Kidney (tissue), 14 donors: ENCODE data around the gene AQP3. TPM values are rescaled to one million over a fixed set of nuclear protein-coding genes. Genes with fewer than 3 reads are reported as not detected.

ENCODE experiments used
- DNase-seq, 5 donors: peaks; one replicate each; pipeline ENCODE4 v3.0.0-alpha.2; 2013 to 2020
- FAIRE-seq: peaks from 2 replicates; lab custom pipeline; 2012; peaks lifted over from hg19 to GRCh38; lab: Jason Lieb, UNC
- H3K27ac ChIP-seq, 2 donors: one replicate each; pipeline ENCODE4 v1.7.0; 2013; ENCODE audit warnings: low read depth in 2 of 2, low read length in 2 of 2, inconsistent platforms in 1 of 2
- H3K27me3 ChIP-seq: one replicate; pipeline ENCODE4 v1.7.1; 2013; ENCODE audit warnings: low read length, inconsistent platforms; ENCODE audit not compliant: control insufficient read depth, insufficient read depth
- H3K36me3 ChIP-seq, 3 donors: one replicate each; pipeline versions ENCODE4 v1.7.0 to v1.7.1; 2013; ENCODE audit warnings: low read length in 3 of 3, control low read depth in 1 of 3, inconsistent platforms in 1 of 3; ENCODE audit not compliant: insufficient read depth in 3 of 3, control insufficient read depth in 2 of 3
- H3K4me1 ChIP-seq, 3 donors: one replicate each; pipeline versions ENCODE4 v1.7.0 to v1.7.1; 2013; ENCODE audit warnings: low read length in 3 of 3, inconsistent platforms in 1 of 3, low read depth in 1 of 3; ENCODE audit not compliant: control insufficient read depth in 2 of 3, insufficient read depth in 2 of 3
- H3K4me3 ChIP-seq, 3 donors: one replicate each; pipeline versions ENCODE4 v1.7.0 to v1.8.1; 2013; ENCODE audit warnings: low read length in 3 of 3, control low read depth in 1 of 3, inconsistent platforms in 1 of 3
- H3K9ac ChIP-seq, 3 donors: one replicate each; pipeline versions ENCODE4 v1.7.0 to v1.7.1; 2013; ENCODE audit warnings: low read length in 3 of 3, control low read depth in 1 of 3, inconsistent platforms in 1 of 3
- H3K9me3 ChIP-seq, 3 donors: one replicate each; pipeline versions ENCODE4 v1.7.0 to v1.7.1; 2013; ENCODE audit warnings: low read length in 3 of 3, control low read depth in 1 of 3, inconsistent platforms in 1 of 3; ENCODE audit not compliant: control insufficient read depth in 2 of 3, insufficient read depth in 1 of 3
- intact Hi-C: fragments of 100-400 bp; cut with DNase I; formaldehyde crosslinking; loops from one replicate; pipeline ENCODE4 v1.11.1; 2022
- polyA plus RNA-seq: library from polyadenylated mRNA; stranded (reverse); fragments of 350-450 nt; fragmentation: Illumina TruSeq; extraction: RNeasy Lipid Tissue Mini Kit (QIAGEN cat#74804); gene quantifications from one replicate; pipeline ENCODE4 v1.2.3, GENCODE V29; 2014; ENCODE audit warnings: low read depth, low replicate concordance; ENCODE audit not compliant: insufficient read depth
- total RNA-seq: library from RNA; stranded (reverse); fragmentation: NEBNext Ultra II Directional; extraction: Animal tissue kit (Norgen Biotek cat#: 25700); gene quantifications from one replicate; pipeline ENCODE4 v1.2.1, GENCODE V29; 2021
- TF ChIP-seq, protein P1 (sequence below): IDR thresholded peaks from 3 replicates; pipeline ENCODE4 v1.5.1; 2012; ENCODE audit warnings: mild to moderate bottlenecking, moderate library complexity, borderline replicate concordance; ENCODE audit not compliant: insufficient read depth; ENCODE audit errors: extremely low read depth
- donor health status: control.
- donor health status: control.
- donor health status: control.
- donor health status: control.
- donor health status: control.
- donor health status: DM: yes; HTN: yes; CAD: no.
- donor health status: Normal renal cell carcinoma (clear cell type).

AQP3 gene
- total and polyA plus RNA-seq, 2 donors from 2014 or later, result 135 to 401 TPM

DNA sequence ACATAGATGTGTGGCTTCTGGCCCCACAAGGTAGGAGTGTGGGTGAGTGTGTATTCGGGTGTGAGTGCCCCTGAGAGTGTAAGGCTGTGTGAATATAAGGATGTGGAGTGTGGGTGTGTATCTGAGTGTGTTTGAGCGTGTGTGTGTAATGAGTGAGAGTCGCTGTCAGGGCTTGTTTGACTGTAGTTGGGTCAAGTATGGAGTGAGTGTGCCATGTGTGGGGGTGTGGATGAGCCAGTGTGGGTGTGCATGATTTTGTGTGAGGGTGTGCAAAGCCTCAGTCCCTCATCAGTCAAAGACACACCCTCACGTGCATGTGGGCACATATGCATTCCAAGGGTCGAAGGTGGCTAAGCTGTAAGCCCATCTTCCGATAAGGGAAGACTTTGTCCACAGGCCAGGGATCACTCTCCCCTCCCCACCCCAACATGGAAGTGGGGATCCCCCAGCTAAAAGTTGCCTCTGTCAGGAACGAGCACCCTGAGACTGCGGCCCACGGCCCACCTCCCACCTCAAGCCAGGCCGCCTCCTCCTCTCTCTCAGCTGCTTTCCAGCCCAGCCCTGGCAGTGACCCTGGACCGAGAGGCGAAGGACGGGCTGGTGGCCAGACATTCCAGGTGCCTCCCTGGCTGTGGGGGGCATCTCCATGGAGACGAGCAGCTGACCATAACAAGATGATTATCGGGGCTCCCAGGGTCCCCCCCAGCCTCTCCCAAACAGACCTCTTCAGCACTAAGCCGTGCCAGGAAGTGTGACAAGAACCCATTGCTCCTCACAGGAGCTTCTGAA lies 12.9 kb downstream of the AQP3 start:
- Histone ChIP-seq H3K9me3 (no peaks in the 10 kb centered on the region), H3K36me3 (no peaks in the 10 kb centered on the region), H3K27ac (no peak overlapping the region), H3K4me1 (peaks cover 0 to 9% (median 6%) of the 10 kb centered on the region in 3 donors), H3K4me3 (no peak overlapping the region), H3K27me3 (no peaks in the 10 kb centered on the region), H3K9ac (no peak overlapping the region)
- DNase-seq (no peak), FAIRE-seq (no peak)
- TF ChIP-seq, protein P1, sequence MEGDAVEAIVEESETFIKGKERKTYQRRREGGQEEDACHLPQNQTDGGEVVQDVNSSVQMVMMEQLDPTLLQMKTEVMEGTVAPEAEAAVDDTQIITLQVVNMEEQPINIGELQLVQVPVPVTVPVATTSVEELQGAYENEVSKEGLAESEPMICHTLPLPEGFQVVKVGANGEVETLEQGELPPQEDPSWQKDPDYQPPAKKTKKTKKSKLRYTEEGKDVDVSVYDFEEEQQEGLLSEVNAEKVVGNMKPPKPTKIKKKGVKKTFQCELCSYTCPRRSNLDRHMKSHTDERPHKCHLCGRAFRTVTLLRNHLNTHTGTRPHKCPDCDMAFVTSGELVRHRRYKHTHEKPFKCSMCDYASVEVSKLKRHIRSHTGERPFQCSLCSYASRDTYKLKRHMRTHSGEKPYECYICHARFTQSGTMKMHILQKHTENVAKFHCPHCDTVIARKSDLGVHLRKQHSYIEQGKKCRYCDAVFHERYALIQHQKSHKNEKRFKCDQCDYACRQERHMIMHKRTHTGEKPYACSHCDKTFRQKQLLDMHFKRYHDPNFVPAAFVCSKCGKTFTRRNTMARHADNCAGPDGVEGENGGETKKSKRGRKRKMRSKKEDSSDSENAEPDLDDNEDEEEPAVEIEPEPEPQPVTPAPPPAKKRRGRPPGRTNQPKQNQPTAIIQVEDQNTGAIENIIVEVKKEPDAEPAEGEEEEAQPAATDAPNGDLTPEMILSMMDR, result no peak
- intact Hi-C loops, result no loop called here

DNA sequence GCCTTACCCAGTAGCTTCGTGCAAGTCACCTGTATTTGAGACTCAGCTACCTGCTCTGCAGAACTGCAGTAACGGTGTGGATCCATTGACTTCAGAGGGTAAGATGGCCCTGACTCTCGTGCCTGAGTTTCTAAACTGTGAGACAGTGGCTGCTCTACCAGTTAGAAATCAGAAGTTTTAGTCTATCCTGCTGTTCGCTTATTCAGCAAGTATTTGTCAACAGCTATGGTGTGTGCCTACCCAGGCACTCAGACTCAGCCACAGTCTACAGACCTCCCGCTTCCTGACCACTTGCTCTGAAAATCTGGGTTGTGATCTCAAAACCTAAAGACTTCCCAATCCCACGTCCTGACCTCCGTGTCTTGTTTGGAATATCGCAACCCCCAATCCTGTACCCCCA lies 13.5 kb downstream of the AQP3 start:
- intact Hi-C loops, result no loop called here
- TF ChIP-seq, protein P1, result no peak
- Histone ChIP-seq H3K27me3 (no peaks in the 10 kb centered on the region), H3K9ac (no peak overlapping the region), H3K27ac (no peak overlapping the region), H3K4me1 (peaks cover 0 to 9% (median 6%) of the 10 kb centered on the region in 3 donors), H3K9me3 (no peaks in the 10 kb centered on the region), H3K4me3 (no peak overlapping the region), H3K36me3 (no peaks in the 10 kb centered on the region)
- DNase-seq (no peak), FAIRE-seq (no peak)

DNA sequence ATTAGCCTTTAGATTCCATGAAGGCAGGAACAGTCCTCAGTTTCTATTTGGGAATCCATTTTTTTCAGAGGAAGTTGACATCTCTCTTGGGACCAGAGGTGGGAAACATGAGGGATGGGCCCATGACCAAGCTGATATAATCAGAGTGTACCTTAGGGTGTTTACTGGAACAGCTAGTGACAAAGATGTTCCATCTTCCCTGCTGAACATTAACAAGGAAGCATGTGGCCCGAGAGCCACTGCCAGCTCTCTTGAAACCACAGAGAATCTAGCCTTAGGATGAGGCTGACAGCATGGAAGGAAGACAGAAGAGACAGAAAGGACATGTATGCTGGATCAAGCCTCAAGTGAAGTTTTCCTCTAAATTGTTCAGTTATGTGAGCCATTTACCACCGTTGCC lies 16.0 kb downstream of the AQP3 start:
- H3K36me3 ChIP-seq, result no peaks in the 10 kb centered on the region
- no peak overlapping the region for H3K9ac ChIP-seq
- peaks cover 0 to 9% (median 6%) of the 10 kb centered on the region in 3 donors for H3K4me1 ChIP-seq
- no peaks in the 10 kb centered on the region for H3K27me3 ChIP-seq
- TF ChIP-seq, protein P1, result no peak
- H3K27ac ChIP-seq, result no peak overlapping the region
- H3K4me3 ChIP-seq, result no peak overlapping the region
- intact Hi-C loops, result no loop called here
- no peaks in the 10 kb centered on the region for H3K9me3 ChIP-seq
- FAIRE-seq, result no peak
- DNase-seq, result no peak
